Right renal cortex interstitium (tissue), 3 donors: Measurements from ENCODE around the gene MAN2B2. TPM values are rescaled to one million over a fixed set of nuclear protein-coding genes. Genes with fewer than 3 reads are reported as not detected.

Experiments used
- DNase-seq, 3 donors: peaks; one replicate each; pipeline ENCODE4 v3.0.0-alpha.2; 2013; ENCODE audit warnings: low read depth in 3 of 3, low spot score in 2 of 3
- polyA plus RNA-seq, 3 donors: library from polyadenylated mRNA; unstranded; fragments of 120-200 nt; gene quantifications; one replicate each; pipeline ENCODE4 v1.2.1, GENCODE V29; 2013; ENCODE audit not compliant: insufficient read length in 3 of 3

Gene MAN2B2
- 10 to 100 TPM; 15.3 to 16.7 (median 15.6) TPM for polyA plus RNA-seq

DNA sequence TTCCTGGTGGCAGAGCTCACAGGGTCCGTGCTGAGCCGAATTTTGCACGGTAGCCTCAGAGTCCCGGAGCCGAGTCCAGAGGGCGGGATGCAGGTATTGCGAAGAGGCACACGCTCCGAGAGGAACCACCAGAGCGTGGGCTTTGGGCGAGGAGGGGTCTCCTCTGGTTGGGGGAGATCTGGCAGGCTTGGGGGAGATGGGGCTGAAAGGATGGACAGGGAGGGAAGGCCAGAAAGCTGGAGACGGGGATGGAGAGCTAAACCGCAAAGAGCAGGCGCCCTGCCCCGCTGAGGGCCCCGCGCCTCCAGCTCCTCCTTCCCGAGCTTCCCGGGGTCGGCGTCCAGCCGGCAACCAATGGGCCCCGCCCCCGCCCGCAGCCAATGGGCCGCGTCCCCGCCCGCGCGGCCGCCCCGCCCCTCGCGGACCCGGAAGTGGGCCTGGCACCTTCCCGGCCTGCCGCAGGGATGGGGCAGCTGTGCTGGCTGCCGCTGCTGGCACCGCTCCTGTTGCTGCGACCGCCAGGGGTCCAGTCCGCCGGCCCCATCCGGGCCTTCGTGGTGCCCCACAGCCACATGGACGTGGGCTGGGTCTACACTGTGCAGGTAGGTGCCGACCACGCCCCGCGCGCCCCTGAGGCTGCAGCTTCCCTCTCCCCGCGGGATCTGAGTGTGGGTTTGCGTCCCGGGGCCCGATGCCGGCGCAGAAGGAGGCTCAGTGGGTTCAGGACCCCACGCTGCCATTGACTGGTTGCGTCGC is at the start of gene MAN2B2:
TSS of gene MAN2B2 (plus strand) at position 443 of the 756 bp plus-strand sequence. CDS start at position 465, 22 bp downstream.
- DNase-seq = peak; percentile 48 to 74 (median 59)

DNA sequence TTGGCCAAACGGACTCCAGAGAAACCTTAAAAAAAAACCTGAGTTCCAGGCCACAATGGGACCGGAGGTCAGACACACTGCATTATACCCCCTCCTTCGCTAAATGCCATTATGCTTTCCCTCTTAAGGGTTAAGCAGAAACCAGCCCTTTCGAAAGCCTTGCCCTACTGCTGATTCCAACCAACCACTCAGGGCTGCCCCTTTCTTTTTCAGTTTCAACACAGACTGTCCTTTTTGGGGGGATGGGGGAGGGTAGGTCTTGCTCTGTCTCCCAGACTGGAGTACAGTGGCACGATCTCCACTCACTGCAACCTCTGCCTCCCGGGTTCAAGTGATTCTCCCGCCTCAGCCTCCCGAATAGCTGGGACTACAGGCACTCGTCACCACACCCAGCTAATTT is 49.5 kb upstream of the MAN2B2 start:
- no peak for DNase-seq

DNA sequence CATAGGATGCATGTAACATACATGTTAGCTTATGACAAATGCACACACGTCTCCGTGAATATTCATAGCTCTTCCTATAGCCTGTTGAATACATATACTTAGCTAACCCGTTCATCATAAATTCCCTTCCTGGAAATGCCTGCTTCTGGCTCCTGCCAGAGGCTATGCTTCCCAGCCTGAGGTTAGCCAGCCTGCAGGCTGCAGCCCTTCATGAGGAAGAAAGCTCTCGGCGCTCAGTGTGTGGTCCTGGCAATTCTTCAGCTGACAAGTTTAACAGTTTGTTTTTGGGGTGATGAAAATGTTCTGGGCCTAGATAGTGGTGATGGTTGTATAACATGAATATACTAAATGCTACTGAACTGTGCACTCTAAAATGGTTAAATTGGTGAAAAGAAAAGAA is 48.8 kb upstream of the MAN2B2 start:
- DNase-seq = no peak

DNA sequence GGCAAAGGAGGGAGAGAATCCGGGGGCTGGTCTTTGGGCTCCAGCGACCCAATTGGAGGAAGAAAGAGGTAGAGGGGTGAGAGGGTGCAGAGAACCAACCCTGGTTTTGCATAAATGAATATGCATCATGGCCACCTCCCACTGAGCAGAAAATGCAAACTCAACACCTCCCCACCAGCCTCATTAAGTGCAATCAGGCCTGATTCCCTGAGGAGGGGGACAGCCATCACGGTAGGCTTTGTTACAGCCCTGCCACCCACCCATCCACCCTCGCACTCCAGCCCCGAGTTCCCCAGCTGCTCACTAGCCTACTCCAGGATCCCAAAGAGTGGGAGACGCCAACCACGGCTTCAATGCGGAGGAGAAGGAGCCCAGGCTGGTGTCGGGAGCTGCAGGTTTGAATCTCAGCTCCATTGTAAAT is 48.3 kb upstream of the MAN2B2 start:
- DNase-seq = no peak

DNA sequence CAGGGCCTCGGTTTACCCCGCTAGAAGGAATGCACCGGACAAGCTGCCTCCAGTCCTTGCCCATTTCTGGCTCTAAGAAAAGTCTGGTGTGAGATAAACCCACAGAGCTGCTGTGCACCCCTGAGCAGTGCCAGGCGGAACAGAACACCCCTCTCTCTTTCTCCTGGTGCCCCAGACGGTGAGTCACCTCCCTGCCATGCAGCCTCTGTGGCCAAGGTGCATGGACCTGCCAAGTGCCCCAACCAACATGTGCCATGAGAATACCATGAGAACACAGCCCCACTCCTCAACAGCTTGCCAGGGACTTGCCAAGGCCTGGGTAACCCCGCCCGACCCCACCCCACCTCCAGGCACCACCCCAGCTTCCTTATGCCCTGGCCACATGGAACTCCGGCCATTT is 47.7 kb upstream of the MAN2B2 start:
- DNase-seq = no peak

DNA sequence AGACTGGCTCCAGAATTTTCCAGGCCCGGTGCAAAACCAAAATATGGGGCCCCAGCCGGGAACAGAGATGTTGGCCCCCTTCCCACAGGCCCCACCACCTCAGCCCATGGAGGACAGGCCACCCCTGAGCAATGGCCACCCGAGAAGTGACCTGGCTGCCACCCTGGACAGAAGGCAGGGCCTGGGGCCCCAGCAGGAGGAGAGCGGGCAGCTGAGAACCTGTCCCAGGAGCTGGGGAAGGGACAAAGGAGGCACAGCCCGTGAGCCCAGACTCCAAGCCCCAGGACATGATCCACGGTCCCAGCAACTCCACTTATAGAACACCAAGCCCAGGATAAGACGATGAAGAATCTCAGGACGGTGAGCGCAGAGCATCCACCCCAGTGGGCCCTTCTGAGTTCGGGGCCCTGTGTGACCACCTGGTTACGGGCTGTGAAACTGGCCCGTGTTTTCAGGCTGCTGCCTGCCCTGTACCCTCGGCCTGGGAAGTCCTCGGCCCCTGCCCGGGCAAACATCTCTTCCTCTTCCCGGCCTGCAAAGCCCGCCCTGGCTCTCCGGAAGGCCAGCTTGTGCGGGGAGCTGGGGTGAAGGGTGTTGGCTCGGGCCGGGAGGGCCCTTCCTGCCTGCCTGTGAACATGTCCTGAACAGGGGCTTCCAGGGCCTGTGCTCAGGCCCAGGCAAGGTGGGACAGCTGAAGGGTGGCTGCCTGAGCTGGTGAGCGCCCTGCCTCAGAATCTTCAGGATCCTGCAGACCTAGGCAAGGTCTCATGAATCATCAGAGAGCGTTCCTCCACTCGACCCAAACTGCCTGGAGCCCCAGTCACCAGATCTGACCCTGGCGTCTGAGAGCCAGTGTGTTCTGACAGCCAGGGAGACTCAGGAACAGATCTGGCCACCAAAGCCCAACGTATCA is 47.0 kb upstream of the MAN2B2 start:
- DNase-seq = no peak

DNA sequence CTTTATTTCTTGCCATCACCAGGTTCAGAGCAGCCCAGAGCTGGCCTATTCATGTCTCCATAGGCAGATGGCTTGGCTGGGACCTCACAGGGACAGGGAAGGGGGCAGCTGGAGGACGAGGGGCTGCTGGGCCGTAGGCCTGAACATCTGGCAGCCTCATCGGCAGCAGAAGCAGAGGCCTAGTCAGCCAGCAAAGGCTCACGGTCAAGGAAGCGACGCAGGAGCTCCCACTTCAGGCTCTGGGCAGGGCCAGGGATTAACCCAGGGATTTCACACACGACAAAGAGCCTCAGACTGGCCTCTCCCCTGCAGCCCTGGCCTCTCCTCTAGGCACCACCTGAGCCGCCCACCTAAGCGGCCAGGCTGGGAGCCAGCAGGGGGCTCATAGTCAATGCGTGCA is 46.0 kb upstream of the MAN2B2 start:
- DNase-seq = no peak

DNA sequence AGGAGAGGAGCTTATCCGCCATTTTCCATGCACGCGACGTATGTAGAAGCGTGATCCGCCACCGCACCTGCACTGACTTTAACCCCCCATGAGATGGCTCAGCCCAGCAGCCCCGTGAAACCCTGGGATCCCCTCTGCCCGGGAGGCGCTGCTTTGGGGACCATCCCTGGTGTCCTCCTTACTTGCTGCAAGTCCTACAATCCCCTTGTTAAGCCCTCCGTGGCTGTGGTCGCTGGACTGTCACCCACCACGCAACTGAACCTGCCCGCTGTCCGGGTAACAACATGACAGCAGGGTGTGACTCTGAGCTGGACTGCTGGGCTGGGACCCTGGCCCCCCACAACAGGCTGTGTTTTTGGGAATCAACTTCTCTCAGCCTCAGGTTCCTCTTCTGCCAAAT is 44.7 kb upstream of the MAN2B2 start:
- DNase-seq = no peak

DNA sequence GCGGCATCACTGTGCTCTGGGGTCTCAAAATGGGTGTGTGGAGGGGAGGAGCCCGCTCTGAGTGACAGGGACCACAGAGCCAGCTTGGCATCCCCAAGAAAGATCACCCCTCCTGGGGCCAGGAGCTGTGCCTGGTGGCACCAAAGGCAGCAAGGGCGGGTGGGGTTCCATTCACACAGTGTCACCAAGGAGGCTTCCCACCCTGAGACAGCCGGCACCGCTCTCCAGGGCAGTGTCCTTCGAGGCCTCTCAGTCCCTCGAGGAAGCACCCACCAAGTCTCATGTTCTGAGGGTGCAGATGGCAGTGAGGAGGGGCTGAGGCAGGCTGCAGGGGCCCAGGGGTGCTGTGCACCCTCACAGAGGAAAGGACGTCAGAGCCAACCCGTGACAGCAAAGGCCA is 44.0 kb upstream of the MAN2B2 start:
- no peak for DNase-seq

DNA sequence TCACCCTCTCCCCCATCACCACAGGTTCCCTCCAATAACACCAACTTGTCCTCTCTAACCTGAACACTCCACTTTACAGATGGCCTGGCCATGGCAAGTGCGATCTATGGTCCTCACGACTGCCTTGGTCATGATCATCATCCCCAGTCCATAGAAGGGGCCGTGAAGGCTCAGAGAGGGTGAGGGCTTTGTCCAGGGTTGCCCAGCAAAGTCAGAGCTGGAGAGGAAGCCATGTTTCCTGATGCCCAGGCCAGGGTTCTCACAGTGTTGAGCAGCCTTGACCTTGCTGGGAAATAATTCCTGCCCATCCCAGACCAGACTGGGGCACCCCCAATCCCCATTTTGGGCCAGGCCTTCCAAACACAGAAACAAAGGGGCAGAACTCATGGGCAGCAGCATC is 42.9 kb upstream of the MAN2B2 start:
- no peak for DNase-seq

DNA sequence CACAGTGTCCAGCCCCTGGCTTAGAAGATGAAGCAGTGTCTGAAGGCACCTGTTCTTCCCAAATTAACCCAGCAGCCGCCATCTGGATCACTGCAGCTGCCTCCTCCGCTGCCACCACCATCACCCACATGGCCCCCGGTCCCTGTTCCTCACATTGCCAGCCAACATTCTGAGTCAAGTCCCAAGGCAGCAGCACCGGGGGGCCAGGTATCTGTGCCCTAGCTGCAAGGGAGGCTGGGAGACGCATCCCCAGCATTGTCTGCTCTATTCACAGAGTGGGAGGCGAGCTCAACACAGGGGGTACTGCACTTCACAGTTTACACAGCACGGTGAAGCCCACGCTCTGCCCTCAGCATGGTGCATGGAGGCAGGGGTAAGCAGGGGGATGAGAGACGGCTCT is 42.3 kb upstream of the MAN2B2 start:
- no peak for DNase-seq

DNA sequence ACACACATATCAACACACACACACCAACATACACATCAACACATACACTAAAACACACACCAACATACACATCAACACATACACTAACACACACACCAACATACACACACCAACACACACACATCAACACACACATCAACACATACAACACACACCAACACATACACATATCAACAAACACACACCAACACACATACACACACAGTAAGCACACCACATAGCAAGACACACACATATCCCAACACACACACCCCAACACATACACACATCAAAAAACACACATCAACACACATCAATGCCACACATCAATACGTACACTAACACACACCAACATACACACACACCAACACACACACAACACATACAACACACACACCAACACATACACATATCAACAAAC is 40.9 kb upstream of the MAN2B2 start:
- no peak for DNase-seq

DNA sequence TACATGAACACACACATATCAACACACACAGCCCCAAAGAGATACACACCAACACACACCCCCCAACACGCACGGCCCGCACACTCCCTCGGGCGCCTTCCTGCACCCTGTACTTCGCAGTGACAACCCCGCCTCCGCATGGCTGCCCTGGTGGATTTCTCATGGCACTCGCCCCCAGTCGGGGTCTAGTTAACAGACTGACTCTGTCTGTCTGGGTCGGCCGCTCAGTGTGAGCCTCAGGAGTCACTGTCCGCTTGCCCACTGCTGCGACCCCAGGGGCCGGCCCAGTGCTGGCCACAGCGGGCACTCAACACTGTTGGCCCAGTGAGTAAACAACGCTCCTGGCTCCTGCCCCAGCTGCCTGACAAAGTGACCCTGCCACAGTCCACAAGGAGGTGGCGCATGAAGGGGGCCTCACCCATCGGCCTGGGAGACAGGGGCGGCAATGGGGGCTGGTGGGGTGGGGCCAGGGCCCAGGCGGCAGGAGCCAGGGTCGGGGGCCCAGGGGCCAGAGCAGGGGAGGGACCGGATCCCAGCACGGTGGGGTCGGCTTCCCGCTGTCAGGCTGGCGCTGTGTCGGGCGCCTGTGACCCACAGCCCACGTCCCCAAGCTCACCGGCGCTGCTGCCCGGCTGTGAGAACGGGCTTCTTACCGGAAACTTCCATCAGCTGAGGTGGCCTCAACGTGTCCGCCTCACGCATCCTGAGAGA is 40.2 kb upstream of the MAN2B2 start:
- DNase-seq = no peak

DNA sequence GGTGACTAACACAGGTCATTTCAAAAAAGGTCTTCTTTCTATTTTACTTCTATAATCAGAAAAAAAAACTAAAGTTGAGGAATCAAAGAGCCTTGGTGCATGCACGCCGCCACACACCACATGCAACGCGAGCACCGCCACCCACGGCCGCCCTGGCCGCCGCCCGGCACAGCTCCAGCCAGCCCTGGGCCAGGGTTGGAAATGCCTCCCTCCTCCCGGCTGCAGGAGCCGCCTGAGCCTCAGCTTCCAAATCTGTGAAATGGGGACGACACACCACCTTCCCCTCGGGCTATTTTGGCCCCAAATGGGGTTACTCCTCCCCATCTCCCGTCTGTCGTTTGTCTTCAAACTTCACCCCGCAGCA is 39.7 kb upstream of the MAN2B2 start:
- no peak for DNase-seq

DNA sequence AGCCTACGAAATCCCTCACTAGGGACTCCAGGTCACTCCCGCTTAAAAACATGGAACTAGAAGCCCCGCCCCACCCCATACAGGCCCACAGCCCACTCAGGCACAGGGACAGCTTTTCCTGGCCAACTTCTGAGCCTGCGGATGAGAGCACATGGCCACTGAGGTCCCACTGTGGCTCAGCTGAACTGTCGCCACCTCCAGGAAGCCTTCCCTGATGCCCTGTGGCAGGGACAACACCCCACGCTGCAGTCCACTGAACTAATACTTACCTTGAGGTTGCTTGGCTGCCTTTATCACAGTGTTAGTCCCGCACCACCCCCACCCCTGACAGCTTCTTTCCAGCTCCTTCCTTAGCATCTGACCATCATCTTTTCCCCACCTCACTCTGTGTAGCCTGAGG is 39.3 kb upstream of the MAN2B2 start:
- DNase-seq = no peak

DNA sequence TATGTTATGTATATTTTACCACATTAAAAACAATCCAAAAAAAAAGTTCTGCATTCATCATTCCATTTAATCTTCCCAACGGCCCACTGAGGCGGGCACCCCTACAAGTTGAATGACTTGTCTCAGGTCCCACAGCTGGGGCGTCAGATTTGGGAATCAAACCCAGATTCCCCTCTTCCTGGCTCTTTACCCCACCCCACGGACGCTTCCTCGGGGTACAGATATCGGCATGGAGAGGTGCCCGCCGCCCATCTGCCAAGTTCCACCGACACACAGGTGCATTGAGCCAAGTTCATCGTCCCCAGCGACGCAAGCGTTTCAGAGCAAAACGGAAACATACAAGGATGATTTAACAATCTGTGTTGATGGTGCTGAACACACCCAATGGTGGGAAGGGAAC is 36.9 kb upstream of the MAN2B2 start:
- no peak for DNase-seq

DNA sequence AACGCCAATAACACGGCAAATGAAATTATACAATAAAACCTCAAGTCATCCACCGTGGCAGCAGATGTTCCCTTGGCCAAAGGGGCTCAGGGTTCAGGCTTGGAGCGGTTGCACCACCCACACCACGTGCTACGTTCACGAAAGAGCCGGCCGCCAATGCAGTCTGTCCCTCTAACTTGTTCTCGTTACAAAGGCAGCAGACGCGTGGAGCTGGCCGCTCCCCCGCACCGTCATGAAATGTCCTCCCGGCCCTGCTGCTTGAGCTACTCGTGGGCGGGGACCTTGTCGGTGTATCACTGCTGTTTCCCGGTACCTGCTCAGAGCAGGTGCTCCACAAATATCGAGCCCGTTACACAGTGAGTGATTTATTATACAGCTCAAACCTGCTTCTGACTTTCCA is 36.4 kb upstream of the MAN2B2 start:
- DNase-seq = no peak

DNA sequence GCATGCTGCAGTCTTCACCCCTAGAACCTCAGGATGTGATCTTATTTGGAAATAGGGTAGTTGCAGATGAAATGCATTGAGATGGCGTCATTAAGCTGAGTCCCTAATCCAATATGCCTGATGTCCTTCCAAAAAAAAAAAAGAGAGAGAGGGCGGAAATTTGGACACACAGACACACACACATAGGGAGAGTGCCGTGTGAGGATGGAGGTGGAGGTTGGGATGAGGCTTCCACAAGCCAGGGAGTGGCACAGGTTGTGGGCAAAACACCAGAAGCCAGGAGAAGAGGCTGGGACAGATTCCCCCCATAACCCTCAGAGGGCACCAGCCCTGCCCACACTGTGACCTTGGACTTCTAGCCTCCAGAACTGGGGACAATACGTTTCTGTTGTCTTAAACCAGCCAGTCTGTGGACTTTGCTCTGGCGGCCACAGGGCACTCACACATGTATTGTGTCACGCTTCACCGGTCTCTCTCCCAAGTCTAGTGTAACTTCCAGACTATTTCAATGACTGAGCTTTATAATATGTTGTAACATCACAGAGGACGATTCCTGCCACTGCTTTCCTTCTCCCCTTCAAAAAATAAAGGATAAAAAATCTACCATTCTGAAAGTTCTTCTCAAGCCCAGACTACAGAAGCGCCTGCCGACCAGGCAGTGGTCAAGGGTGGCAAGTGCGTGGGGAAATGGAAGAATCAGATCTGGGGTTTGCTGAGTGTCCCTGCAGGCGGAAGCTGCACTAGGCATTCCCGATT is 35.8 kb upstream of the MAN2B2 start:
- no peak for DNase-seq

DNA sequence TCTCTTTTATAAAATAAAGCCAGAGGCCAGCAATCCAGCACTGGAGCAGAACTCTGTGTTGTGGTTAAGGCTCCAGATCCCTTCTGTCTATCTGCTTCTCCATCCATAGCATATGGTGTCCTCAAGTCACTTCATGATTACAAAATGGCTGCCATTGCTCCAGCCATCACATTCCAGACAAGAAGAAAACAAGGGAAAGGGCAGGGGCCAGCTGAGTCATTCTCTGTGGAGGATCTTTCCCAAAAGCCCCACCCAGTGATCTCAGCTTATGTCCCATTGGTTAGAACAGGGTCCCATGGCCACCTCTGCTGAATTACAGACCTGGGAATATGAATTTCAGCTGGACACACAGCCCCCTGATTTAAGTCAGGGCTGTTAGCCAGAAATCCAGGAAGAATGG is 34.1 kb upstream of the MAN2B2 start:
- DNase-seq = no peak

DNA sequence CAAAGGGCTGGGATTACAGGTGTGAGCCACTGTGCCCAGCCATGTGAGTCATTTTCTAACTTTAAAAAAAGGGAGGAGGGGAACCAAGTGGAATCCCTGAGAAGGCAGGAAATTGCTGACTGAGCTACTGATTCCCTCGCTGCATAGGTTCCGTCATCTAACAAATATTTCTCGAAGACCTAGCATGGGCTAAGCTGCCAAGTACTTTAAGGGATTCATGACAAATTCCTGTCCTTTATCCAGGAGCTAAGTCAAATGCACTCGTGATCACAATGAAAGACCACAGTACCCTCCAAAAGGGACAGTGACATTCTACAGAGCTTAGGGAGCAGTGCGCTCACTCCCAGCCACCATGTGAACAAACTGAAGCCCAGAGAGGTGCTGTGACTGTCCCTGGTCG is 33.2 kb upstream of the MAN2B2 start:
- no peak for DNase-seq

DNA sequence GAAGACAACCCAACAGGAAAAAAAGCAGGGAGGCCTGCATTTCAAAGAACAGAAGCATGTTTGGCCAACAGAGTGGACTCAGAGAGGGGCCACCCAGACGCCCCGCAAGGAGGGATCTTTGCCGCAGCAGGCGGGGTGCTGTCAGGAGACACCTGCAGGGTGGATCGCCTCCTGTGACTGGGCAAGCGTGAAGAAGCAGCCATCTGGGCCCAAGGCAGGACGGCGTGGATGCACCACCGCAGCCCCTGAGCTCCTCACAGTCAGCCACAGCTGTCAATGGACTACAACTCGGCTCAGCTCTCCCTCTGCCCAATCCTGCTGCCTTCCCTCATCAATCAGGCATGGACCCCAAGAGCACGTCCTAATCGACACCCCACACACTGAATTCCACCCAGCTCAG is 32.0 kb upstream of the MAN2B2 start:
- no peak for DNase-seq
